ENCODE data around the gene LAMTOR2. TPM values are rescaled to one million over a fixed set of nuclear protein-coding genes. Genes with fewer than 3 reads are reported as not detected.
A peak's percentile ranks its signal among the peaks of the same experiment; 100 is the strongest.

Gene LAMTOR2
- total RNA-seq, 1 experiment from 2014 or later = 63.4 TPM

DNA sequence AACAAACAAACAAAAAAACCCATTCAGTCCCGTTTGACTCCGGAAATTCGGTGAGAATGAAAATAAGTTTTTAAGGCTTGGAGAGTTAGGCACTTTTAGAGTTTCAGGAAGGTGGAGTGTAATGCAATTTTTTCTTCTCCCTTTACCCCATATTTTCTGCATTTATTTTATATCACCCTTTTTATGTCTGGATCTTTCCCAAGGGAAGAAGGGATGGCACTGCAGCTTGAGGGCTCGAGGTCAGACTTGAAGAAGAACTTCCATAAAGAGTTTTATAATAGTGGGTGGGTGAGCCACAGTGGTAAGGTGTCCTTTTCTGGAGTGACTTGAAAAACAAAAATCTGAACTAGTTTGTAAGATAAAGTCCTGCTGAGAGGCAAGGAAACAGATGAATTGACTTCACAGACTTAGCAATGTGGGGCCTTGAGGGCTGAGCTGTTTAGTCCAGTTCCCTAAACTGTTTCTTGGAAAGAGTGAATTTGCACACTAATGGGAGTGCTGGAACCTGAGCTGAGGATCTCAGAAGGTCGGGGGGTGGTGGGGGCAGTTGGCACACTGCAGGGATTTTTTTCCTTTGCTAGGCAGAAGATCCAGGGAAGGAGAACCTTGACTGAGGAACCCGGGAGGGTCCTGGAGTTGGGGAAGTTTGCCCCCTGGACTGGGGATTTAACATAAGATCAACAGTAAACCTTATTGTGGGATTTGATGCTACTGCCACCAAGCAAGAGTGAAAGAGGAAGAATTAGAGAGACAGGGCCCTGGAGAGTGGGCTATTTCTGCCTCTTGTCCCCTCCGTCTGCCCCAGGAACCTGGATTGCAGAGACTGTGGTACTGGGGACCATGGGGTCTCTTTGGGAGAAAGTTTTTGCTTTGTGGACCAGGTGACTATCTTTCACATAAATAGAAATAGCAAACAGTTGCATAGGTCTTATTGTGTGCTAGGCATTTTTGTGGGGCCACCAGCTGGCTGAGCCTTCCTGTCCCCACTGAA is 29.5 kb downstream of the LAMTOR2 start:
- ChIA-PET POLR2A (no interaction called here), CTCF (interaction anchor here (0.5 to 0.6 kb wide), 2 partner anchors 13 to 53 kb away, joined by 3 to 7 read pairs; no protein-coding TSS in a partner anchor)
- TF ChIP-seq CTCF (IDR thresholded peaks at IDR 0.05) = no peak
- no peak for TF ChIP-seq TCF7L2 (IDR thresholded peaks at IDR 0.05; ENCODE audit: low read depth, low read length)
- TF ChIP-seq REST (IDR thresholded peaks at IDR 0.05; ENCODE audit: insufficient read depth in 1 of 2, low read depth in 2 of 2, low read length in 1 of 2) = no peak
- no peak for TF ChIP-seq SIN3A (IDR thresholded peaks at IDR 0.05; ENCODE audit: borderline replicate concordance, insufficient read depth, low read depth, low read length)
- TF ChIP-seq POLR2AphosphoS5 (IDR thresholded peaks at IDR 0.05; ENCODE audit: low read depth, low read length) = no peak
- peaks cover 10% of the 10 kb centered on the region for H3K4me1 ChIP-seq (ENCODE audit: control insufficient read depth, insufficient read depth, low read length)
- H3K4me3 ChIP-seq (ENCODE audit: low read depth in 2 of 2, low read length in 2 of 2) = no peak overlapping the region
- H3K27ac ChIP-seq (ENCODE audit: low read length) = no peak overlapping the region
- DNase-seq (ENCODE audit: low read depth, low spot score) = no peak
- H3K36me3 ChIP-seq (ENCODE audit: control insufficient read depth, insufficient read depth, low read length) = no peaks in the 10 kb centered on the region; the same call in 1 of the 2 replicates
- intact Hi-C loops (cut with micrococcal nuclease; ENCODE audit: unreplicated experiment) = no loop called here
- BruUV-seq (replicated peaks) = TSS peak; percentile 87
- no peak for ATAC-seq
- H3K9me3 ChIP-seq (ENCODE audit: control insufficient read depth, insufficient read depth, low read depth, low read length) = no peaks in the 10 kb centered on the region
- H3K27me3 ChIP-seq (ENCODE audit: control insufficient read depth, insufficient read depth, low read length) = no peaks in the 10 kb centered on the region
- in situ Hi-C loops (cut with HindIII; ENCODE audit: low pct_unique_long_range_greater_than_20kb, low sequenced_read_pairs) = no loop called here

- no peak for TF ChIP-seq POLR2AphosphoS5 (IDR thresholded peaks at IDR 0.05; ENCODE audit: low read depth, low read length)
- TF ChIP-seq CTCF (IDR thresholded peaks at IDR 0.05) = no peak
- TF ChIP-seq REST (IDR thresholded peaks at IDR 0.05; ENCODE audit: insufficient read depth in 1 of 2, low read depth in 2 of 2, low read length in 1 of 2) = no peak
- no peak for TF ChIP-seq TCF7L2 (IDR thresholded peaks at IDR 0.05; ENCODE audit: low read depth, low read length)
- no peak for TF ChIP-seq SIN3A (IDR thresholded peaks at IDR 0.05; ENCODE audit: borderline replicate concordance, insufficient read depth, low read depth, low read length)
- ATAC-seq = no peak
- in situ Hi-C loops (cut with HindIII; ENCODE audit: low pct_unique_long_range_greater_than_20kb, low sequenced_read_pairs) (no loop called here), intact Hi-C loops (cut with micrococcal nuclease; ENCODE audit: unreplicated experiment) (no loop called here)
- no peak overlapping the region for H3K4me3 ChIP-seq (ENCODE audit: low read depth in 2 of 2, low read length in 2 of 2)
- ChIA-PET POLR2A (interaction anchor here (0.7 kb wide), 1 partner anchor 137 kb away, joined by 3 read pairs; no protein-coding TSS in a partner anchor), CTCF (no interaction called here)
- DNase-seq (ENCODE audit: low read depth, low spot score) = no peak
- no TSS peak for BruUV-seq (replicated peaks)
- H3K4me1 ChIP-seq (ENCODE audit: control insufficient read depth, insufficient read depth, low read length) = peaks cover 12% of the 10 kb centered on the region; the same call in 1 of the 2 replicates
- no peaks in the 10 kb centered on the region for H3K9me3 ChIP-seq (ENCODE audit: control insufficient read depth, insufficient read depth, low read depth, low read length)
- no peaks in the 10 kb centered on the region for H3K27me3 ChIP-seq (ENCODE audit: control insufficient read depth, insufficient read depth, low read length)
- no peak overlapping the region for H3K27ac ChIP-seq (ENCODE audit: low read length)
- no peaks in the 10 kb centered on the region; the same call in 1 of the 2 replicates for H3K36me3 ChIP-seq (ENCODE audit: control insufficient read depth, insufficient read depth, low read length)
These were observed 31.7 kb downstream of the LAMTOR2 start for GRCh38 chr1:156086256-156086662.
